ENCODE data around the gene GRHL1. TPM values are rescaled to one million over a fixed set of nuclear protein-coding genes. Genes with fewer than 3 reads are reported as not detected.

GRHL1 gene
- total and polyA plus RNA-seq, 3 donors from 2014 or later: 4.6 to 8.3 (median 8.0) TPM

DNA sequence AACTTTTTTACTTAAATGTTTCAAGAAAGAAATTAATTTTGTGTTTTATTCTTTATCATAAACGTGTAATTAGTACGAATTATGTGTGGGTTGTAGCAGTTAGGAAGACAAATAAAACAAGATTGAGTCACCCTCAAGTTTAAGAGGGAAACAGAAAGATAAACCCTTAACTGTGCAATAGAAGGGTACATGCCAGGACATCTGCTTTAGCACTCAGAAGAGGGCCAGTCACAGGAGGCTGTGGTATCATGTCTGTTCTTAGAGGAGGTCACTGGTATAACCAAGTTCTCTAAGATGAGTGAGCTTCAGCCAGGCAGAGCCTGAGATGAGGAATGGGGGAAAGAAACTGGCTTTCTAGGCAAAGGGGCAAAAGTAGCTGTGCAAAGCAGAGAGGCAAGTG lies 42.4 kb upstream of the GRHL1 start:
- WGBS, 2 donors: 67 to 79% methylated on average over 2 of the region's 2 CpGs
- H3K36me3 ChIP-seq (ENCODE audit: low read depth, missing control alignments): no peaks in the 10 kb centered on the region
- no peak for DNase-seq
- no peaks in the 10 kb centered on the region for H3K27me3 ChIP-seq
- no peak for TF ChIP-seq POLR2A (IDR thresholded peaks at IDR 0.05)
- intact Hi-C loops (cut with DNase I; ENCODE audit: low total_unique reads): no loop called here
- H3K27ac ChIP-seq: no peak overlapping the region
- H3K9me3 ChIP-seq: no peaks in the 10 kb centered on the region
- H3K4me1 ChIP-seq: no peaks in the 10 kb centered on the region
- no peak overlapping the region for H3K4me3 ChIP-seq

DNA sequence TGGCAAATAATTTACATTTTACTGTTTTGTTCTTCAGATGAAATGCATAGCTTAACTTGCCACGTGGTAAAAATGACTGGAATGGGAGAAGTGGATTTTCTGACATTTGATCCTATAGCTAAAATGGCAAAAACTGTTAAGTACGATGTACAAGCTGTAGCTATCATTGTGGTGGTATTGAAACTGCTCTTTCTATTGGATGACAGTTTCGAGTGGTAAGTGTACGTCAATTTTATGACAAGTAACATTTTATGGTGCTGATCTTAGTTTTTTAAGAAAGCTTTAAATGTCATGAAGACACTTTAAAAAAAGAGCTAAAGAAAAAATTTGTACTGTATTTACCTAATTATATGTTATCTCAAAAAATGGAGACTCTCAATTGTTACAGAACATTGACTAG lies 40.8 kb upstream of the GRHL1 start:
- Histone ChIP-seq H3K36me3 (ENCODE audit: low read depth, missing control alignments) (no peaks in the 10 kb centered on the region), H3K4me3 (no peak overlapping the region), H3K27ac (no peak overlapping the region), H3K27me3 (no peaks in the 10 kb centered on the region), H3K9me3 (no peaks in the 10 kb centered on the region), H3K4me1 (no peaks in the 10 kb centered on the region)
- DNase-seq: no peak
- 85 to 90% methylated on average over 4 of the region's 4 CpGs for WGBS, 2 donors
- intact Hi-C loops (cut with DNase I; ENCODE audit: low total_unique reads): no loop called here
- no peak for TF ChIP-seq POLR2A (IDR thresholded peaks at IDR 0.05)
- TF ChIP-seq, protein P1, sequence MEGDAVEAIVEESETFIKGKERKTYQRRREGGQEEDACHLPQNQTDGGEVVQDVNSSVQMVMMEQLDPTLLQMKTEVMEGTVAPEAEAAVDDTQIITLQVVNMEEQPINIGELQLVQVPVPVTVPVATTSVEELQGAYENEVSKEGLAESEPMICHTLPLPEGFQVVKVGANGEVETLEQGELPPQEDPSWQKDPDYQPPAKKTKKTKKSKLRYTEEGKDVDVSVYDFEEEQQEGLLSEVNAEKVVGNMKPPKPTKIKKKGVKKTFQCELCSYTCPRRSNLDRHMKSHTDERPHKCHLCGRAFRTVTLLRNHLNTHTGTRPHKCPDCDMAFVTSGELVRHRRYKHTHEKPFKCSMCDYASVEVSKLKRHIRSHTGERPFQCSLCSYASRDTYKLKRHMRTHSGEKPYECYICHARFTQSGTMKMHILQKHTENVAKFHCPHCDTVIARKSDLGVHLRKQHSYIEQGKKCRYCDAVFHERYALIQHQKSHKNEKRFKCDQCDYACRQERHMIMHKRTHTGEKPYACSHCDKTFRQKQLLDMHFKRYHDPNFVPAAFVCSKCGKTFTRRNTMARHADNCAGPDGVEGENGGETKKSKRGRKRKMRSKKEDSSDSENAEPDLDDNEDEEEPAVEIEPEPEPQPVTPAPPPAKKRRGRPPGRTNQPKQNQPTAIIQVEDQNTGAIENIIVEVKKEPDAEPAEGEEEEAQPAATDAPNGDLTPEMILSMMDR (IDR thresholded peaks at IDR 0.05): no peak

DNA sequence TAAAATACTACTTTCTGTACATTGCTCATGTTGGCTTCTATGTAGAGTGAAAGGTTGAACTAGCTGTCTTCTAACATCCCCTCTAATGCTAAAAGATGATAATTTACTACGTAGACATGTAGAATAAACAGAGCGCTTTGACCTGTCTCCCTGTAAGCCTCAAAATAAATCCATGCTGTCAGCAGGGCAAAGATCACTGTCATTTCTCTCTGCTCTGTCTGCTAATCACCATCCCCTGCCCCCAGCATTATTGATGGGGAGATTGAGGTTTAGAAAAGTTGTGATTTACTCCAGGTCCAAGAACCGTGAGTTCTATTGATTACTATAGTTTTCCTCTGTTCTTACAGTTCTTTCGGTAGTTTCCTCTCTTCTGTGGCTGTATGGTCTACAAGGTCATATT lies 39.0 kb upstream of the GRHL1 start:
- TF ChIP-seq, protein P1 (IDR thresholded peaks at IDR 0.05): no peak
- TF ChIP-seq POLR2A (IDR thresholded peaks at IDR 0.05): no peak
- no peaks in the 10 kb centered on the region for H3K36me3 ChIP-seq (ENCODE audit: low read depth, missing control alignments)
- no peak overlapping the region for H3K4me3 ChIP-seq
- intact Hi-C loops (cut with DNase I; ENCODE audit: low total_unique reads): no loop called here
- 92 to 93% methylated on average over 4 of the region's 4 CpGs for WGBS, 2 donors
- H3K4me1 ChIP-seq: no peaks in the 10 kb centered on the region
- H3K27ac ChIP-seq: no peak overlapping the region
- no peak for DNase-seq
- H3K9me3 ChIP-seq: no peaks in the 10 kb centered on the region
- no peaks in the 10 kb centered on the region for H3K27me3 ChIP-seq

DNA sequence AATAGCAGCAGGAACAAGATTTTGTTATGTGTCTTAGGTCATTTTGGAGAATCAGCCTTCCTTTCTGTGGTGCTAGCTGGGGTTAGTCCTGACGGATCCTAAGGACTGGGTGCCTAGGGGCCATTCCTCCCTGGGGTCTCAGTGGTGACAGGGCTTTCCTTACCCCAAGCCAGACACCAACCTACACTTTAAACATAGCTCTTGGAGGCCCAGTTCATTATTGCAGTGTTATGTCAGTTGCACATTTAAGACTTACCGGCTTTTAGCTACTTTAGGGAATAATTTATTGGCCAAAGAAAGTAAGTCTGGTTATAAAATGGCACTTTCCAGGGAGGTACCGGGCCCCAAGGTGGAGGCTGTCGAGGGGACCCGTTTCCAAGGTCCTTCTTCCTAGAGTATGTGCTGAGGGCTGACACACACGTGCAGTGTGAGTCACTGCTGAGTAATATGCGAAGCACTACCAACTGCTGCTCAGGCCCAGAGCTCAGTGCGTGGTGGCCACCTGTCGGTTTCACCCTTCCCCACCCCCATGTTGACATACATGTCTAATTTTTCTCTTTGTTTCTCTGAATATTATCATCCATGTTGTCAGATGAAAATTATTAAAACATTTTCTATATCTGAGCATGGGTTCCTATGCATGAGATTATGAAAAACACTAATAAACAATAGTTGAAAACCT lies 37.0 kb upstream of the GRHL1 start:
- WGBS, 2 donors: 92 to 93% methylated on average over 9 of the region's 9 CpGs
- Histone ChIP-seq H3K27ac (no peak overlapping the region), H3K4me3 (no peak overlapping the region), H3K36me3 (ENCODE audit: low read depth, missing control alignments) (no peaks in the 10 kb centered on the region), H3K27me3 (no peaks in the 10 kb centered on the region), H3K4me1 (no peaks in the 10 kb centered on the region), H3K9me3 (no peaks in the 10 kb centered on the region)
- TF ChIP-seq, protein P1 (IDR thresholded peaks at IDR 0.05): no peak
- no peak for TF ChIP-seq POLR2A (IDR thresholded peaks at IDR 0.05)
- no peak for DNase-seq
- intact Hi-C loops (cut with DNase I; ENCODE audit: low total_unique reads): no loop called here

DNA sequence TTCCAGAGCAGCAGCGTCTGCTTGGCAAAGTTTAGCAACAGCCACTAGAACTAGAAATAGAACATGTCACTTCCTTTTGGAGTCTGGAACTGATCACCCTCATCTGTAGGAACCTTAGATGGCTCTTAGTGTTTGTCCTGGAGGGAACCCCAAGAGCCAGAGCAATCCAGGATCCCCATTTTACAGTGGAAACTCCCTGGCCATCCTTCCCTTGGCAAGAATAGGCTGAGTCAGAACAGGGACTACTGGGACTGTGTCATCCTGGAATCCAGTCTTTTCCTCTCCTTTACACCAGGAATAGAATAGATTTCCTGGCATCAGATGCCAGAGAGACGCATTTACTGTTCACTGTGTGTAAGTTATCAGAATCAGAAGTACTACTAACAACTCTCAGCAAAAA lies 33.2 kb upstream of the GRHL1 start:
- Histone ChIP-seq H3K4me1 (no peaks in the 10 kb centered on the region), H3K27me3 (no peaks in the 10 kb centered on the region), H3K36me3 (ENCODE audit: low read depth, missing control alignments) (no peaks in the 10 kb centered on the region), H3K27ac (no peak overlapping the region), H3K4me3 (no peak overlapping the region), H3K9me3 (no peaks in the 10 kb centered on the region)
- 30 to 33% methylated on average over 2 of the region's 2 CpGs for WGBS, 2 donors
- TF ChIP-seq, protein P1 (IDR thresholded peaks at IDR 0.05): no peak
- no peak for TF ChIP-seq POLR2A (IDR thresholded peaks at IDR 0.05)
- intact Hi-C loops (cut with DNase I; ENCODE audit: low total_unique reads): no loop called here
- DNase-seq: no peak

Measured in testis (tissue), 3 donors.